Hepatocyte (in vitro differentiated cells): ENCODE data around the gene NTSR1. TPM values are rescaled to one million over a fixed set of nuclear protein-coding genes. Genes with fewer than 3 reads are reported as not detected.
A peak's percentile ranks its signal among the peaks of the same experiment; 100 is the strongest.

Experiments
- DNase-seq: peaks from one replicate; pipeline ENCODE4 v3.0.0-alpha.2; 2016; ENCODE audit warnings: low spot score
- H2AFZ ChIP-seq: fragments of 200-600 bp; sonication (generic); 2 replicates; pipeline ENCODE4 v1.6.0; 2016; ENCODE audit warnings: antibody characterized with exemption, mild to moderate bottlenecking
- H3K27ac ChIP-seq: fragments of 200-600 bp; sonication (generic); 2 replicates; pipeline ENCODE4 v1.5.1; 2016; ENCODE audit warnings: mild to moderate bottlenecking
- H3K27me3 ChIP-seq: fragments of 200-600 bp; sonication (generic); 2 replicates; pipeline ENCODE4 v1.6.1; 2016
- H3K36me3 ChIP-seq: fragments of 200-600 bp; sonication (generic); replicated peaks from 2 replicates; pipeline ENCODE4 v1.5.1; 2016; ENCODE audit warnings: low read depth; ENCODE audit not compliant: insufficient read depth
- H3K4me1 ChIP-seq: fragments of 200-600 bp; sonication (generic); 2 replicates; pipeline ENCODE4 v1.5.1; 2016; ENCODE audit warnings: mild to moderate bottlenecking, moderate library complexity; ENCODE audit not compliant: insufficient read depth
- H3K4me2 ChIP-seq: fragments of 200-600 bp; sonication (generic); 2 replicates; pipeline ENCODE4 v1.6.0; 2016
- H3K4me3 ChIP-seq: fragments of 200-600 bp; sonication (generic); 2 replicates; pipeline ENCODE4 v1.5.1; 2016; ENCODE audit warnings: mild to moderate bottlenecking
- H3K79me2 ChIP-seq: fragments of 200-600 bp; sonication (generic); 2 replicates; pipeline ENCODE4 v1.6.0; 2017; ENCODE audit warnings: mild to moderate bottlenecking
- H3K9me2 ChIP-seq: fragments of 200-600 bp; sonication (generic); replicated peaks from 2 replicates; pipeline ENCODE4 v1.6.0; 2017; ENCODE audit warnings: mild to moderate bottlenecking; ENCODE audit not compliant: insufficient read depth
- H3K9me3 ChIP-seq: fragments of 200-600 bp; sonication (generic); 2 replicates; pipeline ENCODE4 v1.5.1; 2016; ENCODE audit warnings: low read depth, mild to moderate bottlenecking
- H4K20me1 ChIP-seq: fragments of 200-600 bp; sonication (generic); 2 replicates; pipeline ENCODE4 v1.6.0; 2016; ENCODE audit warnings: mild to moderate bottlenecking; ENCODE audit not compliant: insufficient read depth, poor library complexity, severe bottlenecking
- EZH2 ChIP-seq: fragments of 200-600 bp; sonication (generic); IDR thresholded peaks from 2 replicates; pipeline ENCODE4 v1.6.1; 2016; ENCODE audit warnings: antibody characterized with exemption, mild to moderate bottlenecking, borderline replicate concordance
- EZH2phosphoT487 ChIP-seq: fragments of 200-600 bp; sonication (generic); IDR thresholded peaks from one replicate; pipeline ENCODE4 v1.6.1; 2018; ENCODE audit warnings: antibody characterized with exemption, mild to moderate bottlenecking, low read depth, moderate library complexity; ENCODE audit not compliant: unreplicated experiment, severe bottlenecking
- WGBS: methylation state at CpG from one replicate; pipeline ENCODE4 v1.1.6; 2016; ENCODE audit warnings: low lambda C conversion rate; ENCODE audit errors: missing lambda C conversion rate; 5-methylcytosine and 5-hydroxymethylcytosine counted together
- polyA plus RNA-seq: library from polyadenylated mRNA; unstranded; fragments of >200 nt; fragmentation: Nextera tagmentation; extraction: Ambion mirVana; gene quantifications from 2 replicates; pipeline ENCODE4 v1.2.1, GENCODE V29; 2016
- total RNA-seq: library from RNA; depleted of rRNA; stranded (reverse); fragments of >200 nt; gene quantifications from 2 replicates; pipeline ENCODE4 v1.2.3, GENCODE V29; 2014
- TF ChIP-seq, protein P1 (sequence below): fragments of 200-600 bp; sonication (generic); IDR thresholded peaks from 2 replicates; pipeline ENCODE4 v1.5.1; 2016; ENCODE audit warnings: antibody characterized with exemption, mild to moderate bottlenecking; ENCODE audit not compliant: poor library complexity

NTSR1 gene
- total and polyA plus RNA-seq, 2 experiments from 2014 or later, result 0.37 TPM; not detected in 1

DNA sequence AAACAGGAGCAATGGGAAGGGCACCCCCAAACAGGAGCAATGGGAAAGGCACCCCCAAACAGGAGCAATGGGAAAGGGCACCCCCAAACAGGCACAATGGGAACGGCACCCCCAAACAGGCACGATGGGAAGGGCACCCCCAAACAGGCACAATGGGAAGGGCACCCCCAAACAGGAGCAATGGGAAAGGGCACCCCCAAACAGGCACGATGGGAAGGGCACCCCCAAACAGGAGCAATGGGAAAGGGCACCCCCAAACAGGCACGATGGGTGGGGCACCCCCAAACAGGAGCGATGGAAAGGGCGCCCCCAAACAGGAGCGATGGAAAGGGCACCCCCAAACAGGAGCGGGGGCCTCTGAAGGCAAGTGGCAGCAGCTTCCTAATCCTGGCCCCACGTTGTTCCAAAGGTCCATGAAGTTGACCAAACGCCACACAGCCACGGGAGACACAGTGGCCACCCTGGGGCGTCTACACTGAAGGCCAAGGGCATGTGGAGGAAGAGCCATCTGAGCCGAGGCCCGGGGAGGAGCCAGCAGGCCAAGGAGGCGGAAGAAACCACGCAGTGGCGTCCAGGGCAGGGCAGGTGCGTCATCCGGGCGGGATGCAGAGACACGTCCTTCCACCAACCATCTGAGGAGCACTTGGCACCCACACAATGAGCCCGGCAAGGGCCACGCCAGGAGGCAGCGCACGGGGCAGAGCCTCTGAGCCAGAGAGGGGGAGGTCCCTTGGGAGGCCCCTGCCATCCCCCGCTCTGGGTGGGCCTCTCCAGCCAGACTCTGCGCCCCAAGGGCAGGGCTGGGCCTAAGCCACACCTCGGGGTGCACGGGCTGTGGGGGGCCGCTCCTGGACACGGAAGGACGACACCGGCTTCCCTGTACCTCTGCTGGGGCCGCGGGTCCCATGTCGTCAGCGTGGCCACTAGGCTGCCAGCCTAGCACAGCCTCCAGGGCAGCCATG lies 21.5 kb upstream of the NTSR1 start:
- no peaks in the 10 kb centered on the region for H3K4me1 ChIP-seq
- H4K20me1 ChIP-seq, result no peaks in the 10 kb centered on the region
- no peak overlapping the region for H3K4me2 ChIP-seq
- no peak overlapping the region for H3K4me3 ChIP-seq
- no peaks in the 10 kb centered on the region for H3K79me2 ChIP-seq
- no peak overlapping the region for H2AFZ ChIP-seq
- WGBS, result 93% methylated on average over 36 of the region's 37 CpGs
- no peaks in the 10 kb centered on the region for H3K36me3 ChIP-seq
- DNase-seq, result no peak
- TF ChIP-seq EZH2, result no peak
- TF ChIP-seq EZH2phosphoT487, result no peak
- TF ChIP-seq, protein P1, sequence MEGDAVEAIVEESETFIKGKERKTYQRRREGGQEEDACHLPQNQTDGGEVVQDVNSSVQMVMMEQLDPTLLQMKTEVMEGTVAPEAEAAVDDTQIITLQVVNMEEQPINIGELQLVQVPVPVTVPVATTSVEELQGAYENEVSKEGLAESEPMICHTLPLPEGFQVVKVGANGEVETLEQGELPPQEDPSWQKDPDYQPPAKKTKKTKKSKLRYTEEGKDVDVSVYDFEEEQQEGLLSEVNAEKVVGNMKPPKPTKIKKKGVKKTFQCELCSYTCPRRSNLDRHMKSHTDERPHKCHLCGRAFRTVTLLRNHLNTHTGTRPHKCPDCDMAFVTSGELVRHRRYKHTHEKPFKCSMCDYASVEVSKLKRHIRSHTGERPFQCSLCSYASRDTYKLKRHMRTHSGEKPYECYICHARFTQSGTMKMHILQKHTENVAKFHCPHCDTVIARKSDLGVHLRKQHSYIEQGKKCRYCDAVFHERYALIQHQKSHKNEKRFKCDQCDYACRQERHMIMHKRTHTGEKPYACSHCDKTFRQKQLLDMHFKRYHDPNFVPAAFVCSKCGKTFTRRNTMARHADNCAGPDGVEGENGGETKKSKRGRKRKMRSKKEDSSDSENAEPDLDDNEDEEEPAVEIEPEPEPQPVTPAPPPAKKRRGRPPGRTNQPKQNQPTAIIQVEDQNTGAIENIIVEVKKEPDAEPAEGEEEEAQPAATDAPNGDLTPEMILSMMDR, result no peak
- no peak overlapping the region for H3K27ac ChIP-seq
- H3K9me2 ChIP-seq, result no peaks in the 10 kb centered on the region
- H3K9me3 ChIP-seq, result no peaks in the 10 kb centered on the region
- no peaks in the 10 kb centered on the region for H3K27me3 ChIP-seq

DNA sequence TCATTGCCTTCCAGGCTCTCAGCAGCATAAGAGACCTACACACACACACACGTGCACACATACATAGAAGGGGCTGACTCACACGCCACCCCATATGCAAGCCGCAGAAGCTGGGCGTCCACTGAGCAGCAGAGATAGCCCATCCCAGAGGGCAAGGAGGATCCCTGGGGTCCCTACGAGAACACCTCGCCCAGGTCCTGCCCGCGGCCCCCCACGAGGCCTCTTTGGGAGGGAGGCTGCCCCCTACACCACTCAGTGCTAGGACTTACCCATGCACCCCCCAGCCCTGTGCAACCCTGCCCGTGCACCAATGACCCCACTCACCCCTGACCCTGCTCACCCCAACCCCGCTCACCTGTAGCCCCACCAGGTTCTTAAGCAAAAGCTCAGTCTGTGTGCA lies 20.6 kb upstream of the NTSR1 start:
- no peak overlapping the region for H3K27ac ChIP-seq
- H3K27me3 ChIP-seq, result no peaks in the 10 kb centered on the region
- TF ChIP-seq, protein P1, result no peak
- TF ChIP-seq EZH2 (no peak), EZH2phosphoT487 (no peak)

DNA sequence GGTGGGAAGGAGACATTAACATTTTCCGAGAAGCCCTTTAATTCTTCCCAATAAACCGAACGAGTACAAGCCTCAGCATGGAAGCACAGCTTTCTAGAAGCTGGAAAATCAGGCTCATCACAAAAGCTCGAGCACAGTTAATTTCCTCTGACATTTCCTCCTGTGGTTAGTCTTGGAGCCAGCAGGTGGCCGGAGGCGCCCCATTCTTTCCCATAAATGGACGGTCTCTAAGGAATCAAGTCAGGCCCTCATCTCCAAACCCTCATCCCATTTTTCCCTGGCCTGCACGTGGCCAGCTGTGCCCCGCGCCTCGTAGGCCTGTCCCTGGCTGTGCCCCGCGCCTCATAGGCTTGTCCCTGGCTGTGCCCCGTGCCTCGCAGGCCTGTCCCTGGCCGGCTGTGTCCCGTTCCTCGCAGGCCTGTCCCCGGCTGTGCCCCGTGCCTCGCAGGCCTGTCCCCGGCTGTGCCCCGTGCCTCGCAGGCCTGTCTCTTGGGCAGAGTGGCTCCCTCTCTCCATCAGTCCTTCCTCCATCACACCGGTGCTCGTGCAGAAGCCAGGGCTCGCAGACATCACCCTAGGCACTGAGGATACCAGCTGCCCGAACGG lies 19.7 kb upstream of the NTSR1 start:
- TF ChIP-seq, protein P1, result peak; percentile 4
- no peak for TF ChIP-seq EZH2
- Histone ChIP-seq H3K27ac (no peak overlapping the region), H3K9me3 (no peaks in the 10 kb centered on the region), H3K9me2 (no peaks in the 10 kb centered on the region), H3K4me2 (no peak overlapping the region), H3K4me1 (no peaks in the 10 kb centered on the region), H3K27me3 (no peaks in the 10 kb centered on the region), H3K79me2 (no peaks in the 10 kb centered on the region), H3K36me3 (no peaks in the 10 kb centered on the region), H4K20me1 (no peaks in the 10 kb centered on the region), H3K4me3 (no peak overlapping the region), H2AFZ (no peak overlapping the region)
- DNase-seq, result no peak
- WGBS, result 85% methylated on average over 29 of the region's 29 CpGs

More for the DNA sequence above, 20.6 kb upstream of the NTSR1 start:
- no peaks in the 10 kb centered on the region for H3K9me3 ChIP-seq
- no peak overlapping the region for H2AFZ ChIP-seq
- no peak overlapping the region for H3K4me2 ChIP-seq
- no peaks in the 10 kb centered on the region for H3K79me2 ChIP-seq
- 84% methylated on average over 11 of the region's 11 CpGs for WGBS
- no peak overlapping the region for H3K4me3 ChIP-seq
- H3K4me1 ChIP-seq, result no peaks in the 10 kb centered on the region
- no peaks in the 10 kb centered on the region for H4K20me1 ChIP-seq
- H3K9me2 ChIP-seq, result no peaks in the 10 kb centered on the region
- no peak for DNase-seq
- H3K36me3 ChIP-seq, result no peaks in the 10 kb centered on the region
